Panc1 (cell line): Measurements from ENCODE around the gene ADGRB3.

Source experiments
- REST ChIP-seq, 2 experiments: IDR thresholded peaks; 2 replicates each; pipeline ENCODE4 v1.6.1; 2011 to 2012; ENCODE audit warnings: low read depth in 2 of 2, control low read depth in 1 of 2, low read length in 1 of 2, mild to moderate bottlenecking in 1 of 2, moderate library complexity in 1 of 2; ENCODE audit not compliant: insufficient read depth in 1 of 2
- SIN3A ChIP-seq: IDR thresholded peaks from 2 replicates; pipeline ENCODE4 v1.6.1; 2012; ENCODE audit warnings: low read depth, mild to moderate bottlenecking, low read length, moderate library complexity, borderline replicate concordance; ENCODE audit not compliant: insufficient read depth
- TF ChIP-seq, protein P1 (sequence below): fragments of 450-650 bp; IDR thresholded peaks from 2 replicates; pipeline ENCODE4 v1.5.1; 2017; ENCODE audit warnings: mild to moderate bottlenecking

GRCh38 chr6:68729377-68729903, 94.4 kb downstream of the ADGRB3 start:
- TF ChIP-seq, protein P1, sequence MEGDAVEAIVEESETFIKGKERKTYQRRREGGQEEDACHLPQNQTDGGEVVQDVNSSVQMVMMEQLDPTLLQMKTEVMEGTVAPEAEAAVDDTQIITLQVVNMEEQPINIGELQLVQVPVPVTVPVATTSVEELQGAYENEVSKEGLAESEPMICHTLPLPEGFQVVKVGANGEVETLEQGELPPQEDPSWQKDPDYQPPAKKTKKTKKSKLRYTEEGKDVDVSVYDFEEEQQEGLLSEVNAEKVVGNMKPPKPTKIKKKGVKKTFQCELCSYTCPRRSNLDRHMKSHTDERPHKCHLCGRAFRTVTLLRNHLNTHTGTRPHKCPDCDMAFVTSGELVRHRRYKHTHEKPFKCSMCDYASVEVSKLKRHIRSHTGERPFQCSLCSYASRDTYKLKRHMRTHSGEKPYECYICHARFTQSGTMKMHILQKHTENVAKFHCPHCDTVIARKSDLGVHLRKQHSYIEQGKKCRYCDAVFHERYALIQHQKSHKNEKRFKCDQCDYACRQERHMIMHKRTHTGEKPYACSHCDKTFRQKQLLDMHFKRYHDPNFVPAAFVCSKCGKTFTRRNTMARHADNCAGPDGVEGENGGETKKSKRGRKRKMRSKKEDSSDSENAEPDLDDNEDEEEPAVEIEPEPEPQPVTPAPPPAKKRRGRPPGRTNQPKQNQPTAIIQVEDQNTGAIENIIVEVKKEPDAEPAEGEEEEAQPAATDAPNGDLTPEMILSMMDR = no peak
- no peak for TF ChIP-seq REST (IDR thresholded peaks at IDR 0.05; ENCODE audit: insufficient read depth in 1 of 2, low read depth in 2 of 2, low read length in 1 of 2)
- TF ChIP-seq SIN3A = no peak
